ENCODE measurements around the gene SPRR2F.
"Not testable (repeated sequence)": the region's sequence is repeated elsewhere in the genome, so short reads cannot be mapped to it uniquely, and the experiment has no call there.

The SPRR2F gene, protein sequence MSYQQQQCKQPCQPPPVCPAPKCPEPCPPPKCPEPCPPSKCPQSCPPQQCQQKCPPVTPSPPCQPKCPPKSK

DNA sequence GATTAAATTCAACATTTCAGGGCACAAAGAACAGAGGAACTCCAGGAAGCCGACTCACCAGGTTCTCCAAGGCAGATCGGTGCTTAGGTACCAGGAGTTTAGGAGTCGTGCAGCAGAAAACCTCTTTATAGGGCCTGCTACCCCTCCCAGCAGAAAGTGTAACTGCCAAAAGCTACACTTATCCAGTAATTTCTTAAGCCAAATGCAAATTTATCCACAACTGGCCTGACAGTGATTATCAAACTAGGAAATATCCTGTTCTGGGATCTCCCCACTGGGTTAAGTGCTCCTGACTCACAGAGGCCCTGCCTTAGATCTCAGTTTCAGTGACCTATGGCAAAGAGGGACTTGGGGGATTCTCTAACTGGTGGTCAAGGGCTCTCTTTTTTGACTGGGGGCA is at the start of gene SPRR2F:
SPRR2F (minus strand) TSS at position 101 of the 400 bp plus-strand sequence. CDS start 783 bp downstream, outside the sequence.
- no peak for DNase-seq
- in situ Hi-C loops (cut with HindIII; ENCODE audit: low pct_ligation_motif_present, low pct_unique_long_range_greater_than_20kb, low sequenced_read_pairs) = no loop called here

DNA sequence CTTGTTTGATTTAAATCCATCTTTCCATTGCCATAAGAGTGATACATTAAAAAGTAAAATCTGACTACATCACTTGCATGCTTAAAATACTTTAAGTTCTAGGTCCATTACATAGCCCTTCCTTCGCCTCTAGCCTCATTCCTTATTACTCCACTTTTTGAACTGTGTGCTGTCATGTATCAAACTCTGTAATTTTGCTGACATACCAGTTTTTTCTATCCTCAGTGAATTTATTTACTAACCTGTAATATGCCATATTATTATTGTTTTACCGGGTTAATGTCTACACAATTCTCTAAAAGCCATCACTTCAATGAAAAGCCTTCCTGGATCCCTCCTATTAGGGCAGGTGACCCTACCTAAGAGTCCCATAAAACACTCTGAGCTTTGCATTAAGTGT is 42.2 kb upstream of the SPRR2F start:
- no peak for DNase-seq
- in situ Hi-C loops (cut with HindIII; ENCODE audit: low pct_ligation_motif_present, low pct_unique_long_range_greater_than_20kb, low sequenced_read_pairs) = no loop called here

DNA sequence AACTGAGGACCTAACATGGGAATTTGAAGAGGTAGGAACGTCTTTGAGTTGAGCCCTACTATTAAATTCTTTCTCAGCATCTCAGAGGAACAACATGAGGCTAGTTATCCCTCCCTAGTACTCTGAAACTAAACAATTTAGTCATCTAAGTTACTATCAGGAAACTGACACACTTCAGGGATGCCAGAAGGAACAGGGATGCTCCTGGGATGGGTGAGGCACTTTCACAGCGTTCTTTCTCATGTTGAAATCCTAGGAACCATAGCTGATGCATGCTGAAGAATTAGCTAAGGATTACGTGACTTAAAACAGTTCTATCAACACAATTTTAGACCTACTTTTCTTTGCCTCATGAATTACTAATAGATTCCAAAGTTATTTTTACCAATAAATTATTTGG is 39.2 kb upstream of the SPRR2F start:
- in situ Hi-C loops (cut with HindIII; ENCODE audit: low pct_ligation_motif_present, low pct_unique_long_range_greater_than_20kb, low sequenced_read_pairs) = no loop called here

DNA sequence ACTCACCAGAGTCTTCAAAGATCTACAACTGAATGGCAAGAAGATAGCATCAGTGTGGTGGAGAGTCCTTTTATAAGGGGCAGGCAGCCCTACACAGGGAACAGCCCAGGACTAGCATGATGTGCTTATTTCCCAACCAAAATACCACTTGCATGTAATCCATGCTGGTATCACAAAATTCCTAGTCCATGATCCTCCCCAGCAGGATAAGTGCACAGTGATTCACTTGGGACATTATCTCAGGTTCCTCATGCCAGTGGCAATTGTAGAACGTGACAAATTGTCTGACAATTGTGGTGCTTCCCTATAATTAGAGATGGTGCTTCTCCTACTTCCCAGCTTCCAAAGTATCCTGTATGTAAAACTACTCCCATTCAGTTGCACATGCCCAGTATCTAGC is 37.5 kb upstream of the SPRR2F start, which contains the start of gene SPRR2G:
SPRR2G (minus strand) TSS at position 45 of the 400 bp plus-strand sequence. CDS start 780 bp downstream, outside the sequence.
- DNase-seq = no peak
- in situ Hi-C loops (cut with HindIII; ENCODE audit: low pct_ligation_motif_present, low pct_unique_long_range_greater_than_20kb, low sequenced_read_pairs) = no loop called here

More for the DNA sequence above, 39.2 kb upstream of the SPRR2F start:
- DNase-seq = no peak

DNA sequence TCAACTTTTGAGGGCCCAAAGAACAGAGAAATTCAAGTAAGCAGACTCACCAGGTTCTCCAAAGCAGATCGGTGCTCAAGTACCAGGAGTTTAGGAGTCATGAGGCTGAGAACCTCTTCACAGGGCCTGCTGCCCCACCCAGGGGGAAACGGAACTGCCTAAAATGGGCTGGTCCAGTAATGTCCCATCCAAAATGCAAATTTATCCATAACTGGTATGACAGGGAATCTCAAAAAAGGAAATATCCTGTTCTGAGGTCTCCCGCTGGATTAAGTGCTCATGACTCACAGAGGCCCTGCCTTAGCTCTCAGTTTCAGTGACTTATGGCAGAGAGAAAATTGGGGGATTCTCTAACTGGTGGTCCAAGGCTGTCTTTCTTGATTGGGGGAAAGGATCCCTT is 28.1 kb upstream of the SPRR2F start:
- no peak for DNase-seq
- in situ Hi-C loops (cut with HindIII; ENCODE audit: low pct_ligation_motif_present, low pct_unique_long_range_greater_than_20kb, low sequenced_read_pairs) = no loop called here

DNA sequence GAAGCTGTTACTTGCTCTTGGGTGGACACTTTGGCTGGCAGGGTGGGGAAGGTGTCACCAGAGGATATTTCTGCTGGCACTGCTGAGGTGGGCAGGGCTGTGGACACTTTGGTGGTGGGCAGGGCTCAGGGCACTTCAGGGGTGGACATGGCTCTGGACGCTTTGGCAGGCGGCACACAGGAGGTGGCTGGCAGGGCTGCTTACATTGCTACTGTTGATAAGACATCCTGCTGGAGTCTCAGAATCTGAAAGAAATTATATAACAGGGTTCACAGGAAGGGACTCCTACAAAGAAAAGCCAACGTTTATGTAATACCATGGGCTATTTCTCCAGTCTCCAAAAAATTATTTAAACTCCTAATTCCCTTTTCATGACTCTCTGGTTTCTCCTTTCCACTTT is 27.2 kb upstream of the SPRR2F start:
- no peak for DNase-seq
- in situ Hi-C loops (cut with HindIII; ENCODE audit: low pct_ligation_motif_present, low pct_unique_long_range_greater_than_20kb, low sequenced_read_pairs) = no loop called here

DNA sequence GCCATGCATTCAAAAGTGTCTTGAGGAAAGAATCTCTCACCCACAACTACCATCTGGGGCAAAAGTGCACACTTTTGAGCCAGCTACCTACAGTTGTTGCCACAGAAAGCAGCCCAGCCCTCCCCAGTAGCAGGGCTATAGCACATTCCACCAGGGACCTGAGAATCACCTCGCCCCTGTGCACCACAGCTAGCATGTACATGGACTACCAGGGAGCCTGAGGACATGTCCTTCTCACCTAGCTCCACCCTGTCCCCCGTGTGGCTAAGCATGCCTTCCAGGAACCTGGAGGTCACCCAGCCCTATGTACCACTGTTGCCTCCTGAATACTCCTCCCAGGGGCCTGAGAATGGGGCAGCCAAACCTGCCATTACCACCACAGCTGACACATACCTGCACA is 20.4 kb upstream of the SPRR2F start:
- in situ Hi-C loops (cut with HindIII; ENCODE audit: low pct_ligation_motif_present, low pct_unique_long_range_greater_than_20kb, low sequenced_read_pairs) = no loop called here
- DNase-seq = no peak

DNA sequence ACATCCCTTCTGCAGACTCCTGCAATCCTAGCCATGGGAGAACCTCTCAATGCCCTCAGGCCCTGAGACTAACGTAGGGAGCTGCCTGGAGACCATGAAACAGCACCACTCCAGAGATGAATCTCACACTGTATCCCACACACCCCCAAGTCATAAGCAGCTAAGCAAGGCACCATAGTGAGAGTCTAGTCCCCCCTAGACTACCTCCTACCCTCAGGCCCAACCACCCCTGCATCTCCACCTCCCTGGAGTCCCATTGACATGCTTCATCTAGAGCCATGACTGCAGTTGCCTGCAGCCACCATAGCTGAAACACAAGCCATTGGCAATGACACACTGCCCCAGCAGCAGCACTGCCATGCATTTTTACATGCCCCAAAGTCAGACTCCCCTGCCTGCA is 20.0 kb upstream of the SPRR2F start:
- in situ Hi-C loops (cut with HindIII; ENCODE audit: low pct_ligation_motif_present, low pct_unique_long_range_greater_than_20kb, low sequenced_read_pairs) = no loop called here
- no peak for DNase-seq

DNA sequence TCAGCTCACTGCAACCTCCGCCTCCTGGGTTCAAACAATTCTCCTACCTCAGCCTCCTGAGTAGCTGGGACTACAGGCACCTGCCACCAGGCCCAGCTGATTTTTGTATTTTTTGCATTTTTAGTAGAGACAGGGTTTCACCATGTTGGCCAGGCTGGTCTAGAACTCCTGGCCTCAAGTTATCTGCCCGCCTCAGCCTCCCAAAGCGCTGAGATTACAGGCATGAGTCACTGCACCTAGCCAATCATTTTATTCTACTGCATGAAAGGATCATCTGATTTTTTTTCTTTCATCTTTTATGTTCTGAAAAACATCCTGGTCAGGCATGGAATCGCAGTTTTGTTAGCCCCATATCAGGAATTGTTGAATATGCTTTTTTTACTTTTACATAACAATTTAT is 15.4 kb upstream of the SPRR2F start:
- in situ Hi-C loops (cut with HindIII; ENCODE audit: low pct_ligation_motif_present, low pct_unique_long_range_greater_than_20kb, low sequenced_read_pairs); DNase-seq: not testable (repeated sequence)

DNA sequence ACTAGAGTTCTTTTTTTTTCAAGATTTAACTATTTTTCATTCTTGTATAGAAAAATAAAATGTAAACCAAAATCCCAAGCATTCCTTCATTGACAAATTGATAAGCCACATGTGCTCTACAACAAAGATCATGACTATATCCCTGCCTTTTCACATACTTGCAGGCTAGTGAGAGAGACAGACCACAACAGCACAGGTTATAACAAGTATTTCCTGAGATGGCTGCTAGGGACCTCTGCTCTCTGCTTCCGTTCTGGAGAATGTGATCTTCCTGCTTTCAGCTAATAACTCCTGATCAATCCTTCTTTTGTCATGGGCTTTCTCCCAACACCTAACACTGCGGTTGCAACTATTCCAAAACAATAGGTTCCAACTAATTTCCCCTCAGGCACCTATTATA is 14.0 kb upstream of the SPRR2F start:
- in situ Hi-C loops (cut with HindIII; ENCODE audit: low pct_ligation_motif_present, low pct_unique_long_range_greater_than_20kb, low sequenced_read_pairs) = no loop called here
- no peak for DNase-seq

DNA sequence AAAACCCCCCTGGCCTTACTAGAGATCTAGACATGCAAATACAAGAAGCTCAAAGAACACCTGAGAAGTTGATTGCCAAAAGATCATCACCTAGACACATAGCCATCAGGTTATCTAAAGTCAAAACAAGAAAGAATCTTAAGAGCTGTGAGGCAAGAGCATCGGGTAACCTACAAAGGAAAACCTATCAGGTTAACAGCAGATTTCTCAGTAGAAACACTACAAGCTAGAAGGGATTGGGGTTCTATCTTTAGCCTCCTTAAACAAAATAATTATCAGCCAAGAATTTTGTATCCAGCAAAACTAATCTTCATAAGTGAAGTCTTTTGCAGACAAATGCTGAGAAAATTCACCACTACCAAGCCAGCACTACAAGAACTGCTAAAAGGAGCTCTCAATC is 12.2 kb upstream of the SPRR2F start:
- DNase-seq = no peak
- in situ Hi-C loops (cut with HindIII; ENCODE audit: low pct_ligation_motif_present, low pct_unique_long_range_greater_than_20kb, low sequenced_read_pairs) = no loop called here

DNA sequence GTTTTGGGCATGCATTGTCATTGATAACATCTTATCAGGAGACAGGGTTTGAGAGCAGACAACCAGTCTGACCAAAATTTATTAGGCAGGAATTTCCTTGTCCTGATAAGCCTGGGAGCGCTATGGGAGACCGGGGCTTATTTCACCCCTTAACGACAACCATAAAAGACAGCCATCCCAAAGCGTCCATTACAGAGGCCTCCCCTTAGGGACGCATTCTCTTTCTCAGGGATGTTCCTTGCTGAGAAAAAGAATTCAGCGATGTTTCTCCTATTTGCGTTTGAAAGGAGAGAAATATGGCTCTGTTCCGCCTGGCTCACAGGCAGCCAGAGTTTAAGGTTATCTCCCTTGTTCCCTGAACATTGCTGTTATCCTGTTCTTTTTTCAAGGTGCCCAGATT is 10.5 kb upstream of the SPRR2F start:
- DNase-seq; in situ Hi-C loops (cut with HindIII; ENCODE audit: low pct_ligation_motif_present, low pct_unique_long_range_greater_than_20kb, low sequenced_read_pairs): not testable (repeated sequence)

DNA sequence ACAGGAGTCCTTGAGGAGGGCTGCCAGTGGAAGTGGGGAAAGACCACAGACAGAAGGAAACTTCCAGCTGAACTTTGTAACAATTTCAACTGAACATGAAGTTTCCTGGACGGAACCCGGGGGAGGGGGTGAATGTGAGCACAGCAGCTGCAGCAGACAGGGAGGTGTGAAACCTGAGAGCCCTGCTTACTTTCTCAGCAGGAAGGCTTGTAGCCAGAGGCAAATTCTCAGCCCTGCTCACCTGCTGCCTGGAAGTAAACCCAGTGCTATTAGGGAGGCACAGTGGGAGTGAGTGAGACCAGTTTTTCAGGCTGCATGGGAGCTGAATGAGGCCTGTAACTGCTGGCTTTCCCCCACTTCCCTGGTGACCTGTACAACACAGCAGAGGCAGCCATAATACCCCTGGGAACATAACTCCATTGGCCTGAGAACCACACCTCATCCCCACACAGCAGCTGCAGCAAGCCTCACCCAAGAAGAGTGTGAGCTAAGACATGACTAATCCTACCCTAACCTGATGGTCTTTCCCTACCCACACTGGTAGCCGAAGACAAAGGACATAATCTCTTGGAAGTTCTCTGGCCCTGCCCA is 9.6 kb upstream of the SPRR2F start:
- DNase-seq = no peak
- in situ Hi-C loops (cut with HindIII; ENCODE audit: low pct_ligation_motif_present, low pct_unique_long_range_greater_than_20kb, low sequenced_read_pairs) = no loop called here

DNA sequence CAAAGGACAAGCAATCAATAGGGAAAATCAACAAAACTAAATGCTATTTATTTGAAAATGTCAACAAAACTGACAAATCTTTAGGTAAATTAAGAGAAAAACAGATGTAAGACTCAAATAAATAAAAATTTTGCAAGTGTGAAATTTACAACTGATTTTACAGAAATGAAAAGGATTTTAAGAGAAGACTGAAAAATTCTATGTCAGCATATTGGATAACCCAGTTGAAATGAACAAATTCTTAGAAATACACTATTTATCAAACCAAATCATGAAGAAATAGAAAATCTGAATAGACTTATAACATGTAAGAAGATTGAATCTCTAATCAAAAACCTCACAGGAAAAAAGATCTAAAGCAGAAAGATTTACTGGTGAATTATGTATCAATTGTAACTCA is 7.6 kb upstream of the SPRR2F start:
- DNase-seq = no peak
- in situ Hi-C loops (cut with HindIII; ENCODE audit: low pct_ligation_motif_present, low pct_unique_long_range_greater_than_20kb, low sequenced_read_pairs) = no loop called here

DNA sequence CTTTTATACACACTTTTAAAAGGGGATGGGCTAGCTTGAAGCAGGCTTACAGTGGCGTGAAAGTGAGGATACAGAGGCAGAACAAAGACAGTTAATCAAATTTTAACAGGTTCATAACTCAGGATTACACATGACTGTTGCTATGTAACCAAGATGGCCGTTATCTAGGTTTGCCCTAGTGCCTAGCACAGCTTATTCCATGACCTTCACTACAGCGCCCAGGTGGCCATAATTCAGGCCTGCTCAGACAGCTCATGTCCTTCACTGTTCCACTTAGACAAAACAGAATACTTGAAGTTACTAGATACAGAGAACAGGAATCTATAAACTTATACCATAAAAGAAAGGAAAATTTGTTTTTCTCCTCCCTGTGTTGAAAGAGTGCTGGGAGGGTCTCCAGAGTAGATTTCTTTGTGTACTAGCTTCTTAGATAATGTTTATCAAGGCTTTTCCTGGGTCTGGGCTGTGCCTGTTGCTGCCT is 6.2 kb upstream of the SPRR2F start:
- in situ Hi-C loops (cut with HindIII; ENCODE audit: low pct_ligation_motif_present, low pct_unique_long_range_greater_than_20kb, low sequenced_read_pairs) = no loop called here

DNA sequence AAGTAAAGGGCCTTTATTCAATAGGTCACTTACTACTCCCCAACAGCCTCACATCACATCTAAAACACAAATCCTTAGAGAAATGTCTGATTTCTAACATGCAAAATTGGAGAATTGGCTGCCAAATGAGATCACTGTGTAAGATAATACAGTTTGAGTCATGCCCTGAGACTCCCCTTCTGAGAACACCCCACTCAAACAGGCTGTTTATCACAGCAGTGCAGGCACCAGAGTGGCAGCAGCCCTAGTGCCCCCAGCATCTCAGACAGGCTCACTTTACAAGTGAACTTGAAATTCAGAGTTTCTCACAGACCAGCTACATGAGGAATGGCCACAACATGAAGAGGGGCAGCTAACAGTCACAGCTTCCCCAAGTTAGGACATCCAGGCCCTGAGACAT is 1.9 kb upstream of the SPRR2F start:
- in situ Hi-C loops (cut with HindIII; ENCODE audit: low pct_ligation_motif_present, low pct_unique_long_range_greater_than_20kb, low sequenced_read_pairs); DNase-seq: not testable (repeated sequence)

More for the DNA sequence above, 6.2 kb upstream of the SPRR2F start:
- DNase-seq = no peak

DNA sequence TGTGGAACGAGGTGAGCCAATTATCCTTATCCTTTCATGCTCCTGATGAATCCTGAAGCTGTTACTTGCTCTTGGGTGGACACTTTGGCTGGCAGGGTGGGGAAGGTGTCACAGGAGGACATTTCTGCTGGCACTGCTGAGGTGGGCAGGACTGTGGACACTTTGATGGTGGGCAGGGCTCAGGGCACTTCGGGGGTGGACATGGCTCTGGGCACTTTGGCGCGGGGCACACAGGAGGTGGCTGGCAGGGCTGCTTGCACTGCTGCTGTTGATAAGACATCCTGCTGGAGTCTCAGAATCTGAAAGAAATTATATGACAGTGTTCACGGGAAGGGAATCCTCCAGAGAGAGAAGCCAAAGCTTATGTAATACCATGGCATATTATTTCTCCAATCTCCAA is 862 bp downstream of the SPRR2F start:
- DNase-seq; in situ Hi-C loops (cut with HindIII; ENCODE audit: low pct_ligation_motif_present, low pct_unique_long_range_greater_than_20kb, low sequenced_read_pairs): not testable (repeated sequence)

DNA sequence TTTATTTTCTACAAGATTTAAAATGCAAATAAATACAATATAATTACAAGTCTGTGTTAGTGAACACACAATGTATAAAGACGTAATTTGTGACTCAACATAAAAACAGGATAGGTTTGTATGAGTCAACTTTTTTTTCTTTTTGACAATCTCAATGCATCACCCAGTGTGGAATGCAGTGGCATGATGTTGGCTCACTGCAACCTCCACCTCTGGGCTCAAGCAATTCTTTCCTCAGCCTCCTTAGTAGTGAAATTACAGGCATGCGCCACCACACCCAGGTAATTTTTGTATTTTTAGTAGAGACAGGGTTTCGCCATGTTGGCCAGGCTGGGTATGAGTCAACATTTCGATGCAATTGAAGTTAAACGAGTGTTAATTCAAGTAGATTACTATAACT is 13.1 kb downstream of the SPRR2F start:
- in situ Hi-C loops (cut with HindIII; ENCODE audit: low pct_ligation_motif_present, low pct_unique_long_range_greater_than_20kb, low sequenced_read_pairs) = no loop called here
- peak; percentile 33 for DNase-seq

DNA sequence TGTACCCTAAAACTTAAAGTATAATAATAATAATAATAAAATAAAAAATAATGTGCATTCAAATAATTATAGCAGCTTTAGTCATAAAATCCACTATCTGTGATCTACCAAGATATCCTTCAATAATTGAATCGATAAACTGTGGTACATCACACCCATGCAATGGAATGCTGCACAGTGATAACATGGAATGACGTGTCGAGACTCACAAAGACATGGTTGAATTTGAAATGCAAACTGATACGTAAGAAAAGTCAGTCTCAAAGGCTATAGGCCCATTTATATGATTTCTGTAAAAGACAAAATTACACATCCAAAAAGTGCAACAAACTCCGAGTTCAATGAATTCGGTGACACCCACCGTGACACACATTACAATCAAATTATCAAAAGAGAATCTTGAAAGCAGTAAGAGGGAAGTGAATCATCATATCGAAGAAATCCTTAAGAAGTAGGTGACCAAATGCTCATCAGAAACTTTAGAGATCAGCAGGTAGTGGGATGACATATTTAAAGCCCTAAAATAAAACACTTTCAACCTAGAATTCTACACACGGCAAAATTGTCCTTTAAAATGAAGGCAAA is 13.8 kb downstream of the SPRR2F start:
- no peak for DNase-seq
- in situ Hi-C loops (cut with HindIII; ENCODE audit: low pct_ligation_motif_present, low pct_unique_long_range_greater_than_20kb, low sequenced_read_pairs) = no loop called here

DNA sequence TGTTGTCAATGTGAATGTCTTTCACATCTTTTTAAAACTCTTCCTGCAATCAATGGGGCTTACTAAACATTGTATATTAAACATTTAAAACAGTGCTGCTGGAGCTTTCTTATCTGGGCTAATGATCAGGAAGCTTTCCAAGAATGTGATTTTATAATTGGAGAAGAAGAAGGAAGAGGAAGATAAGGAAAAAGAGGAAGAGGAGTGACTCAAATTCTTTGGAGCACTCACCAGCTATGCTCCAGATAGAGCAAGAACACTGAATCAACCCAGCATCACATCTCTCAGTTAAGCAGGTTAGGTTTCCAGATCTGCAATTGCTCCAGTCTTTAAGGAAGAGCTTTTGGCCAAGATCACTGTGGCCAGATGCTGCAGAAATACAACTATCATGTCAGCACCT is 17.6 kb downstream of the SPRR2F start:
- no peak for DNase-seq
- in situ Hi-C loops (cut with HindIII; ENCODE audit: low pct_ligation_motif_present, low pct_unique_long_range_greater_than_20kb, low sequenced_read_pairs) = no loop called here

All from ACHN (cell line).